HCT116 (cell line): ENCODE data around the gene GTPBP2. TPM values are rescaled to one million over a fixed set of nuclear protein-coding genes. Genes with fewer than 3 reads are reported as not detected.

Source experiments
- ATAC-seq: fragments of 200-7000 bp; cut with Tn5 transposase; 2 replicates; pipeline ENCODE4 v1.9.1; 2020; ENCODE audit warnings: mild to moderate bottlenecking, moderate library complexity
- BruUV-seq: library from RNA; stranded (reverse); fragments of 400-500 nt; replicated peaks from 2 replicates; lab custom pipeline; 2021; lab: Mats Ljungman, UMichigan
- CTCF ChIA-PET: fragments of 300-600 bp; sonication (Branson Sonifier 250); formaldehyde crosslinking; loops from one replicate; lab custom pipeline; 2021; ENCODE audit warnings: antibody characterized with exemption; lab: Charles Lee
- POLR2A ChIA-PET: fragments of 300-600, 350-600 bp; sonication (Branson Sonifier 250); formaldehyde crosslinking; loops from one replicate; lab custom pipeline; 2021; ENCODE audit warnings: antibody characterized with exemption; lab: Charles Lee
- RAD21 ChIA-PET, 2 experiments: fragments of 300-600 bp; sonication (Branson Sonifier 250); formaldehyde crosslinking; loops; one replicate each; lab custom pipeline; 2023; ENCODE audit warnings: low total read pairs in 2 of 2; ENCODE audit not compliant: uncharacterized antibody in 2 of 2, unreplicated experiment in 2 of 2, low non-redundant PET in 1 of 2; lab: Charles Lee
- DNase-seq: peaks from one replicate; pipeline ENCODE4 v3.0.0-alpha.2; 2010; ENCODE audit warnings: low read depth, low spot score
- H2AFZ ChIP-seq: fragments of 200-600 bp; shearing (Covaris generic), sonication (generic); 2 replicates; pipeline ENCODE4 v1.6.1; 2017; ENCODE audit warnings: low read depth, mixed run types, mixed read lengths, antibody characterized with exemption, low read length; ENCODE audit not compliant: poor library complexity, severe bottlenecking
- H3K27ac ChIP-seq: 2 replicates; pipeline ENCODE4 v1.5.1; 2012; ENCODE audit warnings: low read depth, low read length
- H3K27me3 ChIP-seq: fragments of 200-600 bp; sonication (generic); 2 replicates; pipeline ENCODE4 v1.6.1; 2016; ENCODE audit warnings: mixed run types, low read length, mixed read lengths; ENCODE audit not compliant: insufficient read depth
- H3K36me3 ChIP-seq, 2 experiments: fragments of 200-500 bp in 1 of 2; fragments of 200-600 bp in 1 of 2; sonication (Bioruptor generic) in 1 of 2; sonication (generic) in 1 of 2; 2 replicates each; pipeline versions ENCODE4 v1.5.1 to v1.6.1; 2014 to 2016; ENCODE audit warnings: low read length in 2 of 2, inconsistent platforms in 1 of 2, mixed read lengths in 1 of 2, mixed run types in 1 of 2; ENCODE audit not compliant: insufficient read depth in 2 of 2, control insufficient read depth in 1 of 2
- H3K4me1 ChIP-seq, 2 experiments: fragments of 200-600 bp in 1 of 2; sonication (generic) in 1 of 2; 2 replicates each; pipeline versions ENCODE4 v1.5.1 to v1.6.1; 2012 to 2017; ENCODE audit warnings: low read length in 2 of 2, inconsistent platforms in 1 of 2, mild to moderate bottlenecking in 1 of 2, mixed read lengths in 1 of 2, mixed run types in 1 of 2, moderate library complexity in 1 of 2; ENCODE audit not compliant: insufficient read depth in 2 of 2, control insufficient read depth in 1 of 2
- H3K4me2 ChIP-seq: fragments of 200-600 bp; sonication (generic); 2 replicates; pipeline ENCODE4 v1.6.1; 2017; ENCODE audit warnings: mixed run types, low read length, mixed read lengths
- H3K4me3 ChIP-seq, 2 experiments: fragments of 200-600 bp in 1 of 2; sonication (generic) in 1 of 2; replicated peaks in 1 of 2; 2 replicates each; pipeline ENCODE4 v1.5.1; 2011 to 2016; ENCODE audit warnings: low read length in 2 of 2, control low read depth in 1 of 2, low read depth in 1 of 2, mild to moderate bottlenecking in 1 of 2, mixed read lengths in 1 of 2, mixed run types in 1 of 2
- H3K79me2 ChIP-seq: fragments of 200-600 bp; sonication (generic); 2 replicates; pipeline ENCODE4 v1.6.1; 2017; ENCODE audit warnings: mild to moderate bottlenecking, mixed run types, low read length, moderate library complexity, mixed read lengths; ENCODE audit not compliant: insufficient read depth
- H3K9ac ChIP-seq: fragments of 200-600 bp; sonication (generic); 2 replicates; pipeline ENCODE4 v1.6.1; 2016; ENCODE audit warnings: low read length, mixed read lengths
- H3K9me2 ChIP-seq: fragments of 200-600 bp; sonication (generic), shearing (Covaris generic); 2 replicates; pipeline ENCODE4 v1.6.1; 2017; ENCODE audit warnings: mixed run types, mild to moderate bottlenecking, moderate library complexity; ENCODE audit not compliant: insufficient read depth
- H3K9me3 ChIP-seq, 2 experiments: fragments of 200-500 bp in 1 of 2; fragments of 200-600 bp in 1 of 2; sonication (Bioruptor generic) in 1 of 2; sonication (generic) in 1 of 2; 2 replicates each; pipeline ENCODE4 v1.6.1; 2014 to 2017; ENCODE audit warnings: low read length in 2 of 2, mixed read lengths in 2 of 2, inconsistent platforms in 1 of 2, low read depth in 1 of 2, mild to moderate bottlenecking in 1 of 2, mixed run types in 1 of 2, moderate library complexity in 1 of 2; ENCODE audit not compliant: control insufficient read depth in 1 of 2, insufficient read depth in 1 of 2
- H4K20me1 ChIP-seq: fragments of 200-600 bp; sonication (generic), shearing (Covaris generic); 2 replicates; pipeline ENCODE4 v1.6.1; 2017; ENCODE audit warnings: mixed run types, mild to moderate bottlenecking, moderate library complexity; ENCODE audit not compliant: insufficient read depth
- FOSL1 ChIP-seq: IDR thresholded peaks from 2 replicates; pipeline ENCODE4 v1.6.1; 2012; ENCODE audit warnings: low read depth
- POLR2A ChIP-seq: IDR thresholded peaks from 2 replicates; pipeline ENCODE4 v1.7.0; 2011; ENCODE audit warnings: borderline replicate concordance; ENCODE audit not compliant: insufficient read depth, insufficient read length; ENCODE audit errors: extremely low read depth
- RAD21 ChIP-seq: IDR thresholded peaks from 2 replicates; pipeline ENCODE4 v1.6.1; 2012; ENCODE audit warnings: low read depth, mild to moderate bottlenecking
- SIN3A ChIP-seq: IDR thresholded peaks from 2 replicates; pipeline ENCODE4 v1.6.1; 2012; ENCODE audit warnings: low read depth
- YY1 ChIP-seq: IDR thresholded peaks from 2 replicates; pipeline ENCODE4 v1.6.1; 2011; ENCODE audit warnings: low read length, low read depth, moderate library complexity, mild to moderate bottlenecking; ENCODE audit not compliant: insufficient replicate concordance; ENCODE audit errors: extremely low read depth
- intact Hi-C: fragments of 100-400 bp; cut with micrococcal nuclease; formaldehyde crosslinking; loops from 2 replicates; pipeline ENCODE4 v1.10.0; 2022
- total RNA-seq: library from RNA; stranded (reverse); gene quantifications from one replicate; pipeline ENCODE4 v1.2.1, GENCODE V29; 2021; ENCODE audit not compliant: unreplicated experiment
- TF ChIP-seq, protein P1 (sequence below), 3 experiments: fragments of 200-600 bp in 1 of 3; sonication (generic) in 1 of 3; IDR thresholded peaks in 2 of 3; conservative IDR thresholded peaks in 1 of 3; 2 replicates each; pipeline ENCODE4 v1.5.1; 2012 to 2017; ENCODE audit warnings: low read depth in 2 of 3, low read length in 2 of 3, antibody characterized with exemption in 1 of 3, borderline replicate concordance in 1 of 3, control low read depth in 1 of 3, mild to moderate bottlenecking in 1 of 3, mixed read lengths in 1 of 3, mixed run types in 1 of 3, moderate library complexity in 1 of 3; ENCODE audit not compliant: insufficient read depth in 1 of 3
- TF ChIP-seq, protein P2 (sequence below): IDR thresholded peaks from 2 replicates; pipeline ENCODE4 v1.6.1; 2012
- TF ChIP-seq, protein P3 (sequence below): IDR thresholded peaks from 2 replicates; pipeline ENCODE4 v1.6.1; 2011; ENCODE audit warnings: mild to moderate bottlenecking, low read length, moderate library complexity; ENCODE audit not compliant: insufficient replicate concordance; ENCODE audit errors: extremely low read depth

The GTPBP2 gene
- total RNA-seq, 1 experiment from 2014 or later: 98.0 TPM

DNA sequence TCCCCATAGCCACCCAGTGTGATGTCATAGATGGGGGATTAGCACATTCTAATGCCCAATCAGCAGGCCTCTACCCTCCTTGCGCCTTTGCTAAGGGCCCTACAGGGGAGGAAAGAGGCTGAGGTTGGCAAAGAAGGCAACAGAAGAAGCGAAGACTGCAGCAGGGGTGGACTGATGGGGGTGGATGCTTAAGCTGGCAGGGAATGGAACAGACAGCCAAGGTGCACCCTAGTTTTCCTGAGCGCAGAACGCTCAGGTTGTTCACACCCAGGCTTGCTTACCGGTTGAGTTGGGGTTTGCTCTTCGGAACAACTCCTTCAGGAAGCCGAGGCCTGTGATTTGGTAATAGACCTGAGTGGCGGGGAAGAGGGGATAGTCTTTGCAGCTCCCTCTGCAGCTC, 45.9 kb upstream of the GTPBP2 start (continued):
- TF ChIP-seq YY1 (no peak), SIN3A (no peak), FOSL1 (no peak), POLR2A (no peak)
- TF ChIP-seq, protein P1, sequence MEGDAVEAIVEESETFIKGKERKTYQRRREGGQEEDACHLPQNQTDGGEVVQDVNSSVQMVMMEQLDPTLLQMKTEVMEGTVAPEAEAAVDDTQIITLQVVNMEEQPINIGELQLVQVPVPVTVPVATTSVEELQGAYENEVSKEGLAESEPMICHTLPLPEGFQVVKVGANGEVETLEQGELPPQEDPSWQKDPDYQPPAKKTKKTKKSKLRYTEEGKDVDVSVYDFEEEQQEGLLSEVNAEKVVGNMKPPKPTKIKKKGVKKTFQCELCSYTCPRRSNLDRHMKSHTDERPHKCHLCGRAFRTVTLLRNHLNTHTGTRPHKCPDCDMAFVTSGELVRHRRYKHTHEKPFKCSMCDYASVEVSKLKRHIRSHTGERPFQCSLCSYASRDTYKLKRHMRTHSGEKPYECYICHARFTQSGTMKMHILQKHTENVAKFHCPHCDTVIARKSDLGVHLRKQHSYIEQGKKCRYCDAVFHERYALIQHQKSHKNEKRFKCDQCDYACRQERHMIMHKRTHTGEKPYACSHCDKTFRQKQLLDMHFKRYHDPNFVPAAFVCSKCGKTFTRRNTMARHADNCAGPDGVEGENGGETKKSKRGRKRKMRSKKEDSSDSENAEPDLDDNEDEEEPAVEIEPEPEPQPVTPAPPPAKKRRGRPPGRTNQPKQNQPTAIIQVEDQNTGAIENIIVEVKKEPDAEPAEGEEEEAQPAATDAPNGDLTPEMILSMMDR (IDR thresholded peaks at IDR 0.05 in 2 of 3, conservative IDR thresholded peaks at IDR 0.05 in 1 of 3; ENCODE audit: borderline replicate concordance in 1 of 3, insufficient read depth in 1 of 3, low read depth in 2 of 3, low read length in 2 of 3): no peak
- TF ChIP-seq, protein P2, sequence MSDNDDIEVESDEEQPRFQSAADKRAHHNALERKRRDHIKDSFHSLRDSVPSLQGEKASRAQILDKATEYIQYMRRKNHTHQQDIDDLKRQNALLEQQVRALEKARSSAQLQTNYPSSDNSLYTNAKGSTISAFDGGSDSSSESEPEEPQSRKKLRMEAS: no peak
- TF ChIP-seq, protein P3, sequence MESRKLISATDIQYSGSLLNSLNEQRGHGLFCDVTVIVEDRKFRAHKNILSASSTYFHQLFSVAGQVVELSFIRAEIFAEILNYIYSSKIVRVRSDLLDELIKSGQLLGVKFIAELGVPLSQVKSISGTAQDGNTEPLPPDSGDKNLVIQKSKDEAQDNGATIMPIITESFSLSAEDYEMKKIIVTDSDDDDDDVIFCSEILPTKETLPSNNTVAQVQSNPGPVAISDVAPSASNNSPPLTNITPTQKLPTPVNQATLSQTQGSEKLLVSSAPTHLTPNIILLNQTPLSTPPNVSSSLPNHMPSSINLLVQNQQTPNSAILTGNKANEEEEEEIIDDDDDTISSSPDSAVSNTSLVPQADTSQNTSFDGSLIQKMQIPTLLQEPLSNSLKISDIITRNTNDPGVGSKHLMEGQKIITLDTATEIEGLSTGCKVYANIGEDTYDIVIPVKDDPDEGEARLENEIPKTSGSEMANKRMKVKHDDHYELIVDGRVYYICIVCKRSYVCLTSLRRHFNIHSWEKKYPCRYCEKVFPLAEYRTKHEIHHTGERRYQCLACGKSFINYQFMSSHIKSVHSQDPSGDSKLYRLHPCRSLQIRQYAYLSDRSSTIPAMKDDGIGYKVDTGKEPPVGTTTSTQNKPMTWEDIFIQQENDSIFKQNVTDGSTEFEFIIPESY: no peak

DNA sequence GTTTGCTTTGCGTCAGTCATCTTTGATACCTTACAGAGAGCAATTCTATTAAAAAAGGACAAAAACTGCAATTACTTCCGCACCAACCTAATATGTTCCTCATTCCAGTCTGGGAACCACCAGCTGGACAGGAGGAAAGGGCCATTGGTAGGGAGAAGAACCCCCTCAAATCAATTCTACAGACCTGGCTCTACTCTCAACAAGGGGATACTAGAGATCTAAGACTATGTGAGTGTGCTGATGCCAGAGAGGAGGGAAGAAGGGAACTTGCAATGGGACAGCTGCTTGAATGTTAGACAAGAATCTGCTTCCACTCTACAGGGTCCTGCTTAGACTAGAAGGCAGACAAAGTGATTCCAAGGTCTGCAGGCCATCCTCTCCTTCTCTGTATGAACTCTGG, 45.2 kb upstream of the GTPBP2 start:
- H3K27ac ChIP-seq: no peak overlapping the region
- no peak for DNase-seq
- peaks cover 5% of the 10 kb centered on the region; the same call in 1 of the 2 replicates for H3K79me2 ChIP-seq
- CTCF ChIA-PET: no interaction called here
- H3K36me3 ChIP-seq: peaks cover 32 to 56% of the 10 kb centered on the region in 2 experiments
- ATAC-seq: no peak
- no peaks in the 10 kb centered on the region for H3K9me3 ChIP-seq
- TF ChIP-seq FOSL1: no peak
- TF ChIP-seq RAD21: no peak
- TF ChIP-seq, all 23 proteins: peak for 0
- H3K4me3 ChIP-seq: no peak overlapping the region
- intact Hi-C loops: no loop called here
- H3K9ac ChIP-seq: no peak overlapping the region
- H4K20me1 ChIP-seq: no peaks in the 10 kb centered on the region
- BruUV-seq: no TSS peak
- RAD21 ChIA-PET: no interaction called here
- no peak overlapping the region for H3K4me2 ChIP-seq
- POLR2A ChIA-PET: no interaction called here
- H3K4me1 ChIP-seq: peaks cover 0 to 9% of the 10 kb centered on the region in 2 experiments; a peak in 2 of 4 replicates
- no peaks in the 10 kb centered on the region for H3K9me2 ChIP-seq
- no peak overlapping the region for H2AFZ ChIP-seq
- H3K27me3 ChIP-seq: no peaks in the 10 kb centered on the region
